ENCODE data around the gene ACHE.

GRCh38 chr7:100867776-100868485 is 27.8 kb downstream of the ACHE start:
- TF ChIP-seq POLR2AphosphoS5 (IDR thresholded peaks at IDR 0.05) (no peak), CTCF (IDR thresholded peaks at IDR 0.05) (no peak), POLR2A (IDR thresholded peaks at IDR 0.05) (no peak)
